GM21360 (cell line): Measurements from ENCODE around the gene BMP10.

Experiments used
- ATAC-seq: cut with Tn5 transposase; IDR thresholded peaks from one replicate; pipeline ENCODE4 v1.9.1; 2021; ENCODE audit warnings: mild to moderate bottlenecking, moderate library complexity; ENCODE audit not compliant: unreplicated experiment

Gene BMP10

DNA sequence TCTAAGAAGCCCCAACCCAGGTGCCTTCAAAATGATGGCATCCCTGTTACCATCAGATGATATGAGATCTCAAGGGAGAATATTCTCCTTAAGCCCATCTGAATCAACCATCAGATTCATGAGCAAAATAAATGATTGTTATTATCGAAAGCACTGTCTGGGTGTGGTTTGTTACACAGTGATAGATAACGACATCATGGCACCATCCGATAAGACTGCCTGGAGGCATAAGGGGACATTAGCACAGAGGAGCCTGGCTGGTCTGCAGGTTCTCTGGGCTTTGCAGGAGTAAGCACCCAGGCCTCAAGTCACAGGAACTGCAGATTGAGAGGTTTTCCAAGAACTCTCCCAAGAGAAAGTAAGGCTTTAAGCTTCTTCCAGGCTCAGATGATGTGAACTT is 15.6 kb downstream of the BMP10 start:
- ATAC-seq: no peak

DNA sequence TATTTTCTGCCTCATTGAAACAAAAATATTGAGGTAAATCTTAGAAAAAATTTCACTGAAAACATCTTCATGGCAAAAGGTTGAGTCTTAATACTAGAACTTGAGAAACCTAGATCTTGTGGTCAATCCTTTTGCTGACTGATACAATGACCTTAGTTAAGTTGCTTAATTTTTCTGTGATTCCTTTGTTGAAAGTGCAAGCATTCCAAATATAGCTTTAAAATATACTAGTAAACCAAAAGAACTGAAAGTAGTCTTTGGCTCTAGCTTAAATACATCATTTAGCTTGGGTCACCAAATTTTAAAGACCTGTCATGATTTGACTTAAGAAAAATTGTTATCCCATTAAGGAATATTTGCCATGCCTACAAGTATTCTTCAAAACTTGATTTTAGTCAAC is 16.7 kb downstream of the BMP10 start:
- ATAC-seq: no peak

DNA sequence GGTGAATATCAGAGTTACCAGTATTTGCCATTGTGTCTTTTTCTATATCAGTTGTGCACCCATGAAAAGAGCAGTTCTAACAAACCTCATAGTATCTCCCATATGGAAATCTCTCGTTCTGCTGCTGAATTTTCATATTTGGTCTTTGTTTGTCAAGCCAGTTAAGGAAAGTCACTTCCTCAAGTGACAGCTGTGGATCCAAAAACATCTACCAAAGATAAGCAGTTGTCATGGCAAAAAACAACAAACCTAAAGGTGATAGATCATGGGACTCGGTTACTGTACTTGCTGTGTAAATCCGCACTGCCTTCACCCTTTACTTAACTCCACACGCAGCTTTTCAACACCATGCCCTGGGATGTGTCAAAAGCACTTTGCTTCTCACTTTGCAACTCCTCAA is 17.3 kb downstream of the BMP10 start:
- no peak for ATAC-seq

DNA sequence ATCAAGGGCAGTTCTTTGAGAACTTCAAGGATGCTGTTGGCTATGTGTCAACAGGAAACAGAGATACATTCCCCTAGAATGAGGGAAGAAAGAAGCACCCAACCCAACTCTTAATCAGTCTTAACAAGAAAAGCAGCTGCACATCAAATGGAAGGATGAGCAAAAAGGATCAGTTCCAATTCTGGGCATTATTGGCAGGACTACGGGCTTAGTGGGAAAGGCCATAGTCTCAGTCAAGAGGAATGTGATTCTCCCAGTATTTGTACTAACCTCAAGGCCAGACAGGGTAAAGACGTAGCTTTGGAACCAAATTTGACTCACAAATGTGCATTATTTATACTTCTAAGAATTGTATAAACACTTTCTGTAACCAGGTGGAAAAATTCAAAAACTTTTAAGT is 18.2 kb downstream of the BMP10 start:
- ATAC-seq: no peak

DNA sequence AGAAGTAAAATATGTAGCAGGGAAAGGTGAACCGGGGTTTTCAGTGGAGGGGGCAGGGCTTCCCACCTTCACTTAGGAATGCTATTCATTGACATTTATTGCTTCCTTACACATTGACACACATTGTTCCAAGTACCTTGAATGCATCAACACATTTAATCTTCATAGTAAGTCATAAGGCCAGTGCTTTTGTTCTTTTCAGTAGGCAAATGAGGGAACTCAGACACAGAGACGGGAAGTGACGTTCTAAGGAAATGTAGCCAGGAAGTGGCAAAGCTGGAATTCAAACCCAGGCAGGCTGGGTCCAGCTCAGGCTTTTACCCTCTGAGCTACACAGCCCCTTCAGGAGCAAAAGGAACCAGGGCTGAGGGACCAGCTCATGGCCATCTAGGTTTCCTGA is 20.7 kb downstream of the BMP10 start:
- ATAC-seq: no peak

DNA sequence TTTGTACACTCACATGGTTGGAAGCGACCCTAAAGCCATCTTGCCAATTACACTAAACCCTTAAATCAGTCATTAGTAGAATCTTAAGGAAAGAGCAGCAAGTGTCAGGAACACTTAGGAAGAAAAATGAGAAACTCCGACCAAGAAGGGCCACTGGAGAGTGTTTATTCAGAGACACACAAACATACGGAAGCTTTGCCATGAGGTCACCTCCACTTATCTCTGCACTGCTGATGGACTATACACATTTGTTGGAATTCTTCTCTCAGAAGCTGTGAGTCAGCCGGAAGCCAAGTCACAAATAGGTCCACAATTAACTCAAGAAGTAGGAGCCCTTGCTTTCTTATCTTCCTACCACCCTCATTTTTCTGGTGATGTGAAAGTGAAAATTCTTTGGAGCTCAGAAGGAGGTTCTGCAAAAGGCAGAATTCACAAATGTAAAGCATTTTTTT is 21.6 kb downstream of the BMP10 start:
- no peak for ATAC-seq

DNA sequence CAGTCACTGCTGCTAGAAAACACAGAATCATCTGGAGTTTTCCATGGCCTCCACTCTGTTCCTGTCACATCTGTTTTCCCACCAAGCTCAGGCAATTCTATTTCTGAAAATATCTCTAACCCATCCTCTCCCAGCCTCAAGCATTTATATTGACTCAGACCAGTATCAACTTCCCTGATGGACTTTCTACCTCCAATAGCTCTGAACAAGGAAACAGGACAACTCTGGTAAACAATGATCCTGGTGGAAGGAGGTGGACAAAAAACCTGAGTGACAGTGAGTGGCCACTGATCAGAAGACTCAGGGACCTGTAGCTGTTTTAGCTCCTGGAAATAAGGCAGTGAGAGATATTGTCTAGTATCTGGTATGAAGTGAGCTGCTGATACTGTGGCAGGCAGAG is 23.4 kb downstream of the BMP10 start:
- no peak for ATAC-seq

DNA sequence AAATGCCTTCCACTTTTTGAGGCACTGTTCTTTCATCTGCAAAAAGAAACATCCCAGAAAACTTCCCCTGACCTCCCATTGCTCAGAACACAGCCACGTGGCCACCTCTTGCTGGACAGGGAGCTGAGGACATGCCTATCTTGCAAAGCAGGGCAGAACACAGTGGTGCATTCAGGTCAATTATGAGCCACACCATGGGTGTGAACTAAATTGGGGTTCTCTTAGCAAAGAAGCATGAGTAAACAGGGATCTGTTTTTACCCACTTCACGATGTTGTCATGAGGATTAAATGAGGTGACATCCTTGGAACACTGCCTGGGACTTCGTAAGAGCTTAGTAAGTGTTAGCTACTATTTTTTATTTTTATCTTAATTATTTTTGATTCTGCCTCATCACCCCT is 25.1 kb downstream of the BMP10 start:
- no peak for ATAC-seq

DNA sequence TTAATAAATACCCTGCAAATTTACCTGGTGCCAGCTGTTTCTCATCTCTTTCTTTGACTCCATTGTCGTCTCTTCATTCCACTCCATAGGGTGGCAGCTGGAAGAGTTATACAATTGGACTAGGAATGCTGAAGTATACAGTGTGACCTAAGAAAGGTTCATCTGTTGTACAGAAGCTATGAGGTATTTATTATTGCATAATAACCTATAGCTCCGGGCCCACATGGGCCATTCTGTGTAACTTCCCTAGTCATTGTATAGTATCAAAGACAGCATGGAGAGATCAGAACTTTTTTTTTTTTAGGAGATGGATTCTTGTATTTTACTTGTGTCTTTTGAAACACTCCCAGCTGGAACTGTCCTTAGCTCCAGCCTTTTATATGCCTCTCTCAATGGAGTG is 26.2 kb downstream of the BMP10 start:
- ATAC-seq: no peak

DNA sequence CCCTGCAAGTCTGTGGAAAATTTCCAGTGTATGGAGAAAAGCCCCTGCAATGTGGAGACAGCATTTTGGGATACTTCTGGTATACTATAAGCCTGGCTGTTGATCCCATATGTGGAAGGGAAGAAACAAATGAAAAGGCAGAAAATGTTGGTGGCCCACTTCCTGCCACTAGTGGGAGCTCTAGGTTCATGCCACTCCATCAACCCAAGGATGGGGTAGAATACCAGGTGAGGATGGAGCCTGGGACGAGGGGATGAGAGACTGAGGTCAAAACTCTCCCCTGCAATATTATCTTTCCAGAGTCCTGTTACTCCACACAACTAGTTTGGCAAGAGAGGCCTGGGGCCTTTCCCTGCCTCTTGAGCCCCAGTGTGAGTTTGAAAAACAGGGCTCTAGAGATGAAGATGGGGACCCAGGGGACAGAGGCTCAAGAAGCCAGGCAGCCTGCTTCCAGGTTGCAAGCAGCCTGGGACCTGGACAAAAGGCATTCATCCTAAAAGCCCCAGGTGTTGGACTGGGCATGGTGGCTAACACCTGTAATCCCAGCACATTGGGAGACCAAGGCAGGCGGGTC is 31.9 kb downstream of the BMP10 start:
- no peak for ATAC-seq

DNA sequence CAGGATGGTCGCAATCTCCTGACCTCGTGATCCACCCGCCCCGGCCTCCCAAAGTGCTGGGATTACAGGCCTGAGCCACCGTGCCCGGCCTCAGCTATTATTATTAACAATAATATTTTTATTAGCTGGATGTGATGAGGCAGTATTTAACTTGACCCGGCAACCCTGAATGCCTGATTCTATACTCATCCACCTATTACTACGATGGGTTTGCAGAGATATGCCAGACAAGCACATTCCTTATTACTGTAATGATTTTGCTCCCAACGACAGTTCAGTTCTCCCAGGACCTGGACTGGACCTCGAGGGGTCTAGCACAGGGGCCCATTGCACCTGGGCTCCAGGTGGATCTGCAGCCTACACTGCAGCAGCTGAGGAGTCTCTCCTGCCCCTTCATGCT is 32.6 kb downstream of the BMP10 start:
- ATAC-seq: no peak

DNA sequence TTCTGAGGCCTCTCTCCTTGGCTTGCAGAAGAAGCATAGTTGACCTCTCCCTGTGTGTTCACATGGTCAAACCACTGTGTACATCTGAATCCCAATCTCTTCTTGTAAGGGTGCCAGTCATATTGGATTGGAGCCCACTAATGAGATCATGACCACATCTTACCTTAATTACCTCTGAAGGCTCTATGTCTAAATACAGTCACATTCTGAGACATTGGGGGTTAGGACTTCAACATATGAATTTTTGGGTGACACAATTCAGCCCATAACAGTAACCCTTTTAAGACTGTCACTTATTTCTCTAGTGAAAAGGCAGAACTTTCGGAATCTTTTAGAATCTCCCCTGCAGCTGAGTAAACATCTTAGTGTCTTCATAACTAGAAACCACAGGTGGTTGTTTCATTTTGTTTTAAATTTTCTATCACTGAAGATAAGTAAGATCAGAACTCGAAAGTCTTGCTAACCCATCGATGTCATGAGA is 33.3 kb downstream of the BMP10 start:
- ATAC-seq: peak; percentile 62

DNA sequence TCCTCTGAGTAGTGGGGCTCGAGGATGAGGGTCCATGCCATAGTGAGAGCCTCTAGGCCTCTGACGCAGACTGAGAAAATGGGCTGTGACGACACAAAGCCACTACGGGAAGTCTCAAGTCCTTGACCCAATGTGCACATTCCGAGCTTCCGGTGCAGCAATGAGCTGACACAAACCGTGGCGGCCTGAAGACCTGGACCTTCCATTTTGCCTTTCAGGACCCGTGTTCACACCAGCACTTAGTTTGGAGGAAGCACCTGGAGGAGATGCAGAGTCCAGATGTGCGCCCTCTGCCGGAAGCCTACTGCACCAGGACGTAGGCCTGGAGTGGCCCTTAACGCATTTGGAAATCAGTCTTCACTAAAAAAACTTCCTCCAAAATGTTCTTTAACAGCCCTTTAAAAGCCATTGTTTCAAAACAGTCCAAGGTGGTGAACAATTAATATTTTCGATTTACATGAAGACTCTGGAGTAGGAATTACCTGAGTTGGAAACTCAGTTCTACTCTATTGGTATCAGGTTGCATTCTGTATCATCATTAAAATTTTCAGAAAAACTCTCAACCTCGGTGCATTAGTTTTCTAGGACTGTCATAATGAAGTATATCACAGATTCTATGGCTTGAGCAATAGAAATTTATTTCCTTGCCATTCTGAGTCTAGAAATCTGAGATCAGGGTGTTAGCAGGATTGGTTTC is 33.9 kb downstream of the BMP10 start:
- no peak for ATAC-seq

DNA sequence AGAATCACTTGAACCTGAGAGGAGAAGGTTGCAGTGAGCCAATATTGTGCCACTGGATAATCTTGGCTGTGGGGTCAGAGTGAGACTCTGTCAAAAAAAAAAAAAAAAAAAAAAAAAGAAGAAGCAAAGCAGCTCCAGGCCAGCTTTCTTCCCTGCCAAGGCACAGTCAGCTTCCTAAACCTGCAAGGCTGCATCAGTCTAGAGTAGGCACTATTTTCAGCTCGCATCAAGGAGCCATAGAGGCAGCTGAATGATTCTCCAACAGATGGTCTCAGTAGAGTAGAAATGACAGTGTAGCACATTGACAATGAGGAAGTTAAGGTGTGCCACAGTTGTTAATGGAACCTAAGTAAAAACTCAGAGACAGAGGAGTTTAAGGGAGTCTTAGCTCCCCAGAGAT is 35.6 kb downstream of the BMP10 start:
- ATAC-seq: no peak

DNA sequence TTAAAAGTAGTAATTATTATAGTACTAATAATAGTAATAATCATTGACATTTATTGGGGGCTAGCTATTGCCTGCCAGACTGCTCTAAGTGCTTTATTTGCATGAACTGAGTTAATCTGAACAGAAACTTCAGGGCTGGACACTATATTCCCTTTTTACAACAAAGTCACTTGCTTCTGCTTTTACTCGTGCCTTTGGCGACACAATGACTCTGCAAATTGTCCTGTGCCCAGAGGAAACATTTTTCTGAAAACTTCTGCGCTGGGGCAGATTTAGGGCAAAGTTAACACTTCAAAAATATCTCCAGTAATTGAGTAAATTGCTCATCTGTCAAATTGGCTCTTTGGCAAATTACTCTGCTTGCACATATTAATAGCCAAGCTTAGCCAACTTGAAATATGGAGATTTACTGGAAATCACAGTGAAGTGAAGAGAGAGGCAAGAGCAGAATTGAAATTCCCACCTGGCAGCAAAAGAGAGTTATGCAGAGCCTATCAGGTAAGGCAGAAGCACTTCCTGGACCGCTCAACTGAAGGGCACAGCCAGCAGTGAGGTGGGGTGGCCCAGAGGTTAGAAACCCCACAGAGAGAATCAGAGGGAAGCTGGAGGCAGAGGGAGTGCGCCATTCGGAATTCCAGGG is 36.3 kb downstream of the BMP10 start:
- no peak for ATAC-seq

DNA sequence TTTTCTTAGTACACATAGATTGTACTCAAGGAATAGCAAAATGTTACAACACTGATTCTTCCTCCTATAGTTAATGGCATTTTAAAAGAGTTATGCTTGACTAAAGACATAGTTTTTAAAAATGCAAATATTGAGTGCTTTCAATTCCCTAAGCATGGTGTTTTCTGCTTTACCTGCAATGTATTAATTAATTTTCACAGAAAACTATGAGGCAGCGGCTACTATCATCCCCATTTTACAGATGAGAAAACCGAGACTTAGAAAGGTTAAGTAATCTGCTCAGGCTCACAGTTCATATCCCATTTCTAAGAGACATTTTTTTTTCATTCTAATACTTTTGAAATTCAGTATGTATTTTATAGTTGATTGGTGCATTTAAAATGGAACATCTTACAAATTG is 38.0 kb downstream of the BMP10 start:
- no peak for ATAC-seq

DNA sequence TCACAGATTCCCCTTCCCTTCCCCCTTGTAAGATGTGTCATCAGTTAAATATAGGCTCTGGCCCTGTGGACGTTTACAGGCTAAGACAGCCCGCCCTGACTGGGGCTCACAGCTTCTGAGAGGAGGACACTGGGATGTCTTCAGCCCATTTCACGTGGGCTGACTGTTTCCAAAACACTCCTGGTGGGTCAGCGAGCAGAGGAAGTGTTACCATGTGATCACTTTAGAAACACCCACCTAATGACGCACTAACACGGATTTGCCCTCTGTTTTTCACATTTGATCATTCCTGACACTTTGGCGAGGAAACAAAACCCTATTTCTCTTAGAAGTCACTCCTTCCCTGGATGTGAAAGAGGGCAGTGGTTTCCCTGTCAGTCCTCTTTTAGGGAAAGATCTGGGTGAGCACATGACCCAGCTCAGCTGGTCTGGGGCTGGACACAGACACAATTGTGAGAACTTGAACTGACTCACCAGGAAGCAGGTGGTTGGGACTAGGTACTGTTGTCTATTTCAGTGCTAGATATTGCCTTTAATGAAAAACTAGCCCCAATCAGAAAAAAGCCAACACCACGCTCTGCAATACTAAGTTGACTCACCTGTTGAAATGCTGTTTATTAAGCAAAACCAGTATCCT is 38.8 kb downstream of the BMP10 start:
- peak; percentile 62 for ATAC-seq

DNA sequence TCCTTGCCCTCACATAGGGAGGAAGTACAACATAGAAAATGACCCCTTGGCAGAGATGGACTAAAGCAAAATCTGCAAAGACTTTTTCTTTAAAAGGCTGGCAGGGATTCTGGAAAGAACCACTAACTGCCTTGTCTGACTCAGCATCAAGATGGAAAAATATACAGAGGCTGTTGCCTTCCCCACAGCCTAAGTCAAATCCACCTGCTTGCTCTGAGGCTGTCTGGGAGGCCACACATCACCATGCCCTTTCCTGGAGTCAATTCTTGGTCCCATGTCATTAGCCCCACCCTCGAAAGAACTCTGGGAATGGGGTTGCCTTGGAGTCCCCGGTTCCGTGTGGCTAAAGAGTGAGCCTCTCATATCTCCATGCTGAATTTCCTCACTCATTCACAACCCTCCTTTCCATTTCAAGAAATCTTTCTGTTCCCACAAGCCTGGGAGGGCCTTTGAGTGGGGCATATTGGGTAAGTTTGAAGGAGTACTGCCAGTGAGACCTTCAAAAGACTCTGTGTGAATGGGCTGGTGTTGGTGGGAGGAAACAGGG is 39.4 kb downstream of the BMP10 start:
- ATAC-seq: no peak

DNA sequence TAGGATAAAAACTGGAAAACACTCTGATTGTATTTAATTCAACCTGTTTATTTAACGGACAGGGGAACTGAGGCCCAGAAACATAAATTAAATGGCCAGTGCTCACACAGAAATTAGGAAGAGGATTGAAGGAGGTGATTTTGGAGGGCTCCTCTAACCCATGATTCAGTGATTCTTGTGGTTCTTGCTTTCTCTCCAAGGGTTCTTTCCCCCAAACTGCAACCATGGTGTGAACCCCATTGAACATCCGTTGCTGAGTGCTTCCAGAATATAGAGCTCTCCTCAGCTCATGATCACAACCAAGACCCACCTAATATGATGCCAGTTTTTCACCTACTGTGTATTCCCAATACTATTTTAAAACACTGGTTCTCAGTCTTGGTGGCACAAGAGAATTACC is 41.4 kb downstream of the BMP10 start:
- no peak for ATAC-seq

DNA sequence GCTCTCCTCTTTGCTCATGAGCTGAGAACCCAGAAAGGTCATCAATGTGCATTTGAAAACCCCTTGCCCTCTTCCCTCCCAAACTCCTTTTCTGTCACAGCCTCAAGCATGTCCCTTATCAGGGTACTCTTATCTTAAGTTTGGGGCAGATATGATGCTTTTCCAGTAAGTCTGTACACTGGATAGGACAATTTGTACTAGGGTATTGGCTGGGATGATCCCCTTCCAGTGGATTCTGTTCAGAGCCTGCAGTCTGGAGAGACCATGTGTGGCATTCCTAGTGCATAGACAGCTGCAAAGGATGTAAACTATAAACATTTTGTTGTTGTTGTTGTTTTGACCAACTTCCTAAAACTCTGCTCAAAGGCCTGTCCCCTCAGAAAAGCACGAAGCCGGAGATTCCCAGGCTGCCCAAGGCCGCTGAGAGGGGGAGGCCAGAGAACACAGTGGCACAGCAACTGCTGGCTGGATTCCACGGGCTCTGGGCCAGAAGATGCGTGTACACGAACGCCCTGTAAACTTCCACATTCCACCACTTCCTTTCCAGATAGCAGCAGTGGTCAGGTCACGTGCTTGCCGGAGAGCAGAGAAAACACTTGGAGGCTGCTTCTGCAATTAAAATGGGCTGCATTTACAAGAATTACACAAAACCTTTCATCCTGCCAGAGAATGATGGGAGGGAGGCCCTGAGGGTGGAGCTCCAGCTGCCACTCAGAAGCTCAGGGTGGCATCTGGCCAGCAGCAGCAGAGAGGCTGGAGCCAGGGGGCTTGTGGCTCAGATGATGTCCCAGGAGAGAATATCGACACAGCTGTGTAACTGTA is 42.1 kb downstream of the BMP10 start:
- ATAC-seq: no peak

DNA sequence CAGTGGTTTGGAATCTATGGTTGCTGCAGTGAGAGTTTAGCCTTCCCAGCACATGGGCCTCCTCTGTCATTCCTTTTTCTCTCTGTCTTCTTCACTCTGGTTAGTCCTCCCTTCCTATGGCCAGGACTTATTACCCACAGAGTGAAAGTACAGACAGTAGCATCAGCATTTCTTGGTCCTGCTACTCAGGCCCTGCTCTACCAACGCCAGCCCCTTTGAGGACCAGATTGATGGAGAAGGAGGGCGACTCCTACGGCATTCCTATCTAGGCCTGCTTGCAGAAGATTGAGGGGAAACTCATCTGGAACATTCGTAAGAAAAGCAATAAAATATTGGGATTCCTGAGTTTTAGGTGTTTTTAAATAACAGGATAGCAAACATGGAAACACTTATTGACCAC is 43.5 kb downstream of the BMP10 start:
- no peak for ATAC-seq
